ENCODE measurements around the gene STK17A.
A peak's percentile ranks its signal among the peaks of the same experiment; 100 is the strongest.

DNA sequence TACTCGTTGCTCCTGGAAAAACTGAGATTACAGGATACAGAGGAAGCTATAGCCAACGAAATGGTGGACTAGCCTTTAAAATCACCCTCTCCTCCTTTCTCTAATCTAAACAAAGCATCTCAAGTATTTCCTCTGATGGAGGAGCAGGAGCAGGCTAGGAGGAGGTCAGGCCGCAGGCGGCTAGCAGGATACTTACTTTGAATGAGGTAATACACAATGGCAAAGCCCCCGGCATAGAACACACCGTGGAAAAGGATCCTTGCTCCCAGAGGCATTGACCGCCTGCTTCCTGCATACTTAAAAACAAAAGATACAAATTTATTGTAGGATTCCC is 64.4 kb downstream of the STK17A start:
- TF ChIP-seq CSDC2 (CRISPR knock-in tag; IDR thresholded peaks at IDR 0.05): no peak
- TF ChIP-seq ZFP30 (CRISPR knock-in tag; IDR thresholded peaks at IDR 0.05): no peak
- TF ChIP-seq ARNTL (CRISPR knock-in tag; IDR thresholded peaks at IDR 0.05; ENCODE audit: borderline replicate concordance, low read depth): 0 out of 2 replicates have a peak, but pooled peaks have one; percentile 36

Data from SK-N-SH treated with all-trans-retinoic acid at 6 μM for 48 hours (cell line).